ES-I3 (cell line): ENCODE measurements around the gene UGT2A1.

Experiments
- H3K36me3 ChIP-seq: 2 replicates; pipeline ENCODE4 v1.6.1; 2013; ENCODE audit warnings: mild to moderate bottlenecking, low read length, control low read depth, moderate library complexity; ENCODE audit not compliant: insufficient read depth
- H3K4me1 ChIP-seq: 2 replicates; pipeline ENCODE4 v1.6.1; 2013; ENCODE audit warnings: mild to moderate bottlenecking, control low read depth, low read length; ENCODE audit not compliant: insufficient read depth
- H3K9ac ChIP-seq: 2 replicates; pipeline ENCODE4 v1.6.1; 2013; ENCODE audit warnings: low read depth, mild to moderate bottlenecking, low read length, moderate library complexity
- H3K9me3 ChIP-seq: 2 replicates; pipeline ENCODE4 v1.6.1; 2013; ENCODE audit warnings: mild to moderate bottlenecking, low read length, moderate library complexity; ENCODE audit not compliant: control insufficient read depth, insufficient read depth

UGT2A1 gene

GRCh38 chr4:69640289-69640688 is 12.8 kb downstream of the UGT2A1 start:
- Histone ChIP-seq H3K9me3 (no peaks in the 10 kb centered on the region), H3K4me1 (no peaks in the 10 kb centered on the region)

GRCh38 chr4:69639542-69639941 is 13.5 kb downstream of the UGT2A1 start, which contains the start of gene UGT2A2:
Gene UGT2A2 (minus strand): TSS chr4:69639642. CDS start chr4:69639640, 2 bp downstream.
- Histone ChIP-seq H3K4me1 (no peaks in the 10 kb centered on the region), H3K36me3 (no peaks in the 10 kb centered on the region), H3K9me3 (no peaks in the 10 kb centered on the region), H3K9ac (no peak within 1 kb of the TSS)

More at GRCh38 chr4:69640289-69640688, 12.8 kb downstream of the UGT2A1 start:
- no peak overlapping the region for H3K9ac ChIP-seq
- H3K36me3 ChIP-seq = no peaks in the 10 kb centered on the region

GRCh38 chr4:69617083-69617694 is 35.9 kb downstream of the UGT2A1 start:
- no peaks in the 10 kb centered on the region for H3K4me1 ChIP-seq
- no peaks in the 10 kb centered on the region for H3K9me3 ChIP-seq
- no peak overlapping the region for H3K9ac ChIP-seq
- no peaks in the 10 kb centered on the region for H3K36me3 ChIP-seq

- H3K9me3 ChIP-seq = no peaks in the 10 kb centered on the region
- H3K4me1 ChIP-seq = no peaks in the 10 kb centered on the region
- H3K36me3 ChIP-seq = no peaks in the 10 kb centered on the region
- no peak overlapping the region for H3K9ac ChIP-seq
Measured at GRCh38 chr4:69610484-69610883, 42.6 kb downstream of the UGT2A1 start.

GRCh38 chr4:69601065-69601464 is 52.0 kb downstream of the UGT2A1 start:
- H3K9me3 ChIP-seq = no peaks in the 10 kb centered on the region
- no peak overlapping the region for H3K9ac ChIP-seq
- H3K4me1 ChIP-seq = no peaks in the 10 kb centered on the region
- H3K36me3 ChIP-seq = no peaks in the 10 kb centered on the region

- H3K9me3 ChIP-seq = no peaks in the 10 kb centered on the region
- H3K4me1 ChIP-seq = no peaks in the 10 kb centered on the region
- H3K36me3 ChIP-seq = no peaks in the 10 kb centered on the region
- H3K9ac ChIP-seq = no peak overlapping the region; the same call in 1 of the 2 replicates
Measured at GRCh38 chr4:69600013-69600412, 53.0 kb downstream of the UGT2A1 start.

- H3K9ac ChIP-seq = no peak overlapping the region
Measured at GRCh38 chr4:69594382-69594781, 58.7 kb downstream of the UGT2A1 start.

GRCh38 chr4:69591364-69591763 is 61.7 kb downstream of the UGT2A1 start:
- Histone ChIP-seq H3K9ac (no peak overlapping the region), H3K9me3 (no peaks in the 10 kb centered on the region), H3K36me3 (no peaks in the 10 kb centered on the region), H3K4me1 (no peaks in the 10 kb centered on the region)

More at GRCh38 chr4:69594382-69594781, 58.7 kb downstream of the UGT2A1 start:
- no peaks in the 10 kb centered on the region for H3K9me3 ChIP-seq
- no peaks in the 10 kb centered on the region for H3K4me1 ChIP-seq
- no peaks in the 10 kb centered on the region for H3K36me3 ChIP-seq

- H3K36me3 ChIP-seq = no peaks in the 10 kb centered on the region
- H3K9ac ChIP-seq = no peak overlapping the region
- no peaks in the 10 kb centered on the region for H3K4me1 ChIP-seq
Measured at GRCh38 chr4:69589884-69590283, 63.2 kb downstream of the UGT2A1 start.

GRCh38 chr4:69584135-69584534 is 68.9 kb downstream of the UGT2A1 start:
- Histone ChIP-seq H3K9ac (no peak overlapping the region), H3K36me3 (no peaks in the 10 kb centered on the region), H3K9me3 (no peaks in the 10 kb centered on the region), H3K4me1 (no peaks in the 10 kb centered on the region)

More at GRCh38 chr4:69589884-69590283, 63.2 kb downstream of the UGT2A1 start:
- H3K9me3 ChIP-seq = no peaks in the 10 kb centered on the region

GRCh38 chr4:69583543-69583942 is 69.5 kb downstream of the UGT2A1 start:
- Histone ChIP-seq H3K4me1 (no peaks in the 10 kb centered on the region), H3K36me3 (no peaks in the 10 kb centered on the region), H3K9ac (no peak overlapping the region), H3K9me3 (no peaks in the 10 kb centered on the region)

- no peaks in the 10 kb centered on the region for H3K36me3 ChIP-seq
- no peaks in the 10 kb centered on the region for H3K9me3 ChIP-seq
- H3K4me1 ChIP-seq = no peaks in the 10 kb centered on the region
- H3K9ac ChIP-seq = no peak overlapping the region
Measured at GRCh38 chr4:69577245-69577644, 75.8 kb downstream of the UGT2A1 start.

- Histone ChIP-seq H3K4me1 (no peaks in the 10 kb centered on the region), H3K36me3 (no peaks in the 10 kb centered on the region), H3K9ac (no peak overlapping the region), H3K9me3 (no peaks in the 10 kb centered on the region)
Measured at GRCh38 chr4:69576251-69576877, 76.7 kb downstream of the UGT2A1 start.

- Histone ChIP-seq H3K36me3 (no peaks in the 10 kb centered on the region), H3K9me3 (no peaks in the 10 kb centered on the region), H3K4me1 (no peaks in the 10 kb centered on the region), H3K9ac (no peak overlapping the region)
Measured at GRCh38 chr4:69568787-69569186, 84.3 kb downstream of the UGT2A1 start.

GRCh38 chr4:69563424-69563823 is 89.6 kb downstream of the UGT2A1 start:
- H3K9me3 ChIP-seq = no peaks in the 10 kb centered on the region
- no peak overlapping the region for H3K9ac ChIP-seq
- H3K36me3 ChIP-seq = no peaks in the 10 kb centered on the region
- H3K4me1 ChIP-seq = no peaks in the 10 kb centered on the region
